Hematopoietic multipotent progenitor cell (in vitro differentiated cells): Measurements from ENCODE around the gene TAOK3. TPM values are rescaled to one million over a fixed set of nuclear protein-coding genes. Genes with fewer than 3 reads are reported as not detected.
"Not testable (repeated sequence)": the region's sequence is repeated elsewhere in the genome, so short reads cannot be mapped to it uniquely, and the experiment has no call there.

Source experiments
- DNase-seq, 3 donors: peaks; one replicate each; pipeline ENCODE4 v3.0.0-alpha.2; 2011 to 2015; ENCODE audit warnings: low read depth in 2 of 3, low spot score in 2 of 3
- total RNA-seq: library from RNA; depleted of rRNA; stranded (reverse); fragments of >200 nt; gene quantifications from one replicate; pipeline ENCODE4 v1.2.3, GENCODE V29; 2012

Gene TAOK3
- total RNA-seq, 1 donor, result 94.8 TPM

- no peak for DNase-seq
These were observed 221.0 kb downstream of the TAOK3 start for GRCh38 chr12:118151755-118152154.

GRCh38 chr12:118150625-118151024 is 222.1 kb downstream of the TAOK3 start:
- no peak for DNase-seq

- no peak for DNase-seq
These were observed 224.4 kb downstream of the TAOK3 start for GRCh38 chr12:118148287-118148686.

- no peak for DNase-seq
These were observed 226.9 kb downstream of the TAOK3 start for GRCh38 chr12:118145798-118146156.

GRCh38 chr12:118145113-118145797 is 227.5 kb downstream of the TAOK3 start:
- no peak for DNase-seq

- no peak for DNase-seq
These were observed 228.2 kb downstream of the TAOK3 start for GRCh38 chr12:118144499-118144898.

GRCh38 chr12:118140825-118141224 is 231.9 kb downstream of the TAOK3 start:
- DNase-seq, result no peak

- no peak for DNase-seq
These were observed 235.5 kb downstream of the TAOK3 start for GRCh38 chr12:118137148-118137678.

- DNase-seq, result peak in 2 of 3 donors; percentile 37 to 59
These were observed 236.1 kb downstream of the TAOK3 start for GRCh38 chr12:118136559-118137003.

GRCh38 chr12:118135788-118136558 is 236.7 kb downstream of the TAOK3 start, which contains the start of gene PEBP1:
PEBP1 (plus strand) TSS chr12:118136124; CDS start chr12:118136210, 86 bp downstream.
- peak; percentile 70 to 91 (median 88) for DNase-seq

GRCh38 chr12:118129436-118129835 is 243.3 kb downstream of the TAOK3 start:
- not testable (repeated sequence) for DNase-seq

GRCh38 chr12:118127867-118128266 is 244.8 kb downstream of the TAOK3 start:
- DNase-seq, result no peak

GRCh38 chr12:118126119-118126757 is 246.5 kb downstream of the TAOK3 start:
- no peak for DNase-seq

- DNase-seq, result no peak
These were observed 247.0 kb downstream of the TAOK3 start for GRCh38 chr12:118125743-118126118.

- DNase-seq, result no peak
These were observed 248.3 kb downstream of the TAOK3 start for GRCh38 chr12:118124333-118124874.

GRCh38 chr12:118122264-118122663 is 250.4 kb downstream of the TAOK3 start:
- no peak for DNase-seq

- DNase-seq, result peak in 2 of 3 donors; percentile 40 to 60
These were observed 251.9 kb downstream of the TAOK3 start for GRCh38 chr12:118120579-118121363.

GRCh38 chr12:118119449-118119879 is 253.2 kb downstream of the TAOK3 start:
- no peak for DNase-seq

- DNase-seq, result no peak
These were observed 263.6 kb downstream of the TAOK3 start for GRCh38 chr12:118109088-118109487.

- no peak for DNase-seq
These were observed 265.0 kb downstream of the TAOK3 start for GRCh38 chr12:118107694-118108093.
